WTC11 (cell line): ENCODE data around the gene PEX1.

Experiments used
- ETV6 ChIP-seq: sonication (generic); formaldehyde crosslinking; IDR thresholded peaks from 2 replicates; pipeline ENCODE4 v1.8.1; 2022; ENCODE audit warnings: mild to moderate bottlenecking, missing genetic modification reagents
- KAT7 ChIP-seq: sonication (generic); formaldehyde crosslinking; IDR thresholded peaks from 2 replicates; pipeline ENCODE4 v1.8.1; 2023; ENCODE audit warnings: missing genetic modification reagents, mild to moderate bottlenecking, borderline replicate concordance
- MXD4 ChIP-seq: fragments of 250-450 bp; sonication (Bioruptor Pico); IDR thresholded peaks from 2 replicates; pipeline ENCODE4 v1.8.0; 2021; ENCODE audit warnings: mild to moderate bottlenecking, moderate library complexity, borderline replicate concordance
- RELA ChIP-seq: sonication (generic); formaldehyde crosslinking; IDR thresholded peaks from 2 replicates; pipeline ENCODE4 v1.8.1; 2022; ENCODE audit warnings: missing genetic modification reagents, mild to moderate bottlenecking, borderline replicate concordance
- SP1 ChIP-seq: sonication (generic); formaldehyde crosslinking; conservative IDR thresholded peaks from 2 replicates; pipeline ENCODE4 v1.8.1; 2022; ENCODE audit warnings: missing genetic modification reagents
- ZNF138 ChIP-seq: sonication (generic); formaldehyde crosslinking; conservative IDR thresholded peaks from 2 replicates; pipeline ENCODE4 v1.8.1; 2022; ENCODE audit warnings: mild to moderate bottlenecking, moderate library complexity, missing genetic modification reagents
- ZNF671 ChIP-seq: fragments of 250-450 bp; sonication (Bioruptor Pico); IDR thresholded peaks from 2 replicates; pipeline ENCODE4 v1.8.0; 2021; ENCODE audit warnings: mild to moderate bottlenecking
- TF ChIP-seq, protein P1 (sequence below): fragments of 250-450 bp; sonication (Bioruptor Pico); conservative IDR thresholded peaks from 2 replicates; pipeline ENCODE4 v1.9.0; 2021; ENCODE audit warnings: mild to moderate bottlenecking
- TF ChIP-seq, protein P2 (sequence below): fragments of 200-600 bp; IDR thresholded peaks from 2 replicates; pipeline ENCODE4 v1.8.0; 2022; ENCODE audit warnings: antibody characterized with exemption
- TF ChIP-seq, protein P3 (sequence below): sonication (generic); formaldehyde crosslinking; IDR thresholded peaks from 2 replicates; pipeline ENCODE4 v1.8.0; 2023; ENCODE audit warnings: mild to moderate bottlenecking, missing genetic modification reagents
- TF ChIP-seq, protein P4 (sequence below): sonication (generic); formaldehyde crosslinking; IDR thresholded peaks from 2 replicates; pipeline ENCODE4 v1.8.1; 2022; ENCODE audit warnings: low read depth, missing genetic modification reagents, borderline replicate concordance
- TF ChIP-seq, protein P5 (sequence below): sonication (generic); formaldehyde crosslinking; conservative IDR thresholded peaks from 2 replicates; pipeline ENCODE4 v1.8.1; 2022; ENCODE audit warnings: mild to moderate bottlenecking, missing genetic modification reagents

DNA sequence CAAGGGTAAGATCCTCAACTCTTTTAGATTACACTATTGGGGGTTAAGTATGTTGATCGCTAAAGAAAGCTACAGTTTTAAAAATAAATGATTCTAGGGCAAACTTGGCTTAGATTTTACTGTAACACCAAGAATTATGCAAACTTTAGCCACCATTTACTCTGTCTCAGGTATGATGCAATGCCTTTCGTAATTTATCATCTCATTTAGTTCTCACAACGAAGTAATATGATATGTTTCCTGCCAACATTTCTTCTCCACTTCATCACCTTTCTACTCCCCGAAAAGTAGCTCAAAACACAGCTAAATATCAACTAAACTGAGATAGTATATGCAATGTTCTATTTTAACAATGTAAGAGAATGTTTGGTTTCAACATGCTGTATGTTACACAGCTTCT is 40.8 kb upstream of the PEX1 start:
- TF ChIP-seq, protein P1, sequence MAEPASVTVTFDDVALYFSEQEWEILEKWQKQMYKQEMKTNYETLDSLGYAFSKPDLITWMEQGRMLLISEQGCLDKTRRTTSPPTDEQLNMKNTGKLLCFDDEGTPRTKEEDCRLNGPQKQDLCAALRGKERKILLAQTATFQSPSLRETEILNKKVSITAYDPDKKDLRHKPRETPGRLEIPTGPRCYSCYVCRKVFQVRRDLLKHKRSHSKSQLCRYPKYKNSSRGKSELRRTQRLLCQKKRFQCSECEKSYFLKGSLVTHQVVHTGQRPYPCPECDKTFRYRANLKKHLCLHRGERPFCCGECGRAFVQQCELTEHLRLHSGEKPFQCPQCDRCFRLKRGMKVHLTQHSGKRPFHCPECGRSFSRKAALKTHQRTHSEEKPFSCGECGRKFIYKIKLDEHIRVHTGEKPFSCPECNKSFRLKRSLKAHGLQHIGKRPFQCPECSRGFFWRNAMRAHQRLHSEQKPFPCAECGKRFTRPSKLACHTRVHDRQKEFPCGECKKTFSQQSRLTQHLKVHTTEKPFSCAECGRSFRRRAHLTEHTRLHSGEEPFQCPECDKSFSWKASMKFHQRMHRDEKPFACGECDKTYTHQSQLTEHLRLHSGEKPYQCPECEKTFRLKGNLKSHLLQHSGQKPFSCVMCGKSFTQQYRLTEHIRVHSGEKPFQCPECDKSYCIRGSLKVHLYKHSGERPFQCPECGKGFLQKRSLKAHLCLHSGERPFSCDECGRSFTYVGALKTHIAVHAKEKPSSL (CRISPR knock-in tag), result no peak
- TF ChIP-seq, protein P2, sequence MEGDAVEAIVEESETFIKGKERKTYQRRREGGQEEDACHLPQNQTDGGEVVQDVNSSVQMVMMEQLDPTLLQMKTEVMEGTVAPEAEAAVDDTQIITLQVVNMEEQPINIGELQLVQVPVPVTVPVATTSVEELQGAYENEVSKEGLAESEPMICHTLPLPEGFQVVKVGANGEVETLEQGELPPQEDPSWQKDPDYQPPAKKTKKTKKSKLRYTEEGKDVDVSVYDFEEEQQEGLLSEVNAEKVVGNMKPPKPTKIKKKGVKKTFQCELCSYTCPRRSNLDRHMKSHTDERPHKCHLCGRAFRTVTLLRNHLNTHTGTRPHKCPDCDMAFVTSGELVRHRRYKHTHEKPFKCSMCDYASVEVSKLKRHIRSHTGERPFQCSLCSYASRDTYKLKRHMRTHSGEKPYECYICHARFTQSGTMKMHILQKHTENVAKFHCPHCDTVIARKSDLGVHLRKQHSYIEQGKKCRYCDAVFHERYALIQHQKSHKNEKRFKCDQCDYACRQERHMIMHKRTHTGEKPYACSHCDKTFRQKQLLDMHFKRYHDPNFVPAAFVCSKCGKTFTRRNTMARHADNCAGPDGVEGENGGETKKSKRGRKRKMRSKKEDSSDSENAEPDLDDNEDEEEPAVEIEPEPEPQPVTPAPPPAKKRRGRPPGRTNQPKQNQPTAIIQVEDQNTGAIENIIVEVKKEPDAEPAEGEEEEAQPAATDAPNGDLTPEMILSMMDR, result no peak
- TF ChIP-seq, protein P3, sequence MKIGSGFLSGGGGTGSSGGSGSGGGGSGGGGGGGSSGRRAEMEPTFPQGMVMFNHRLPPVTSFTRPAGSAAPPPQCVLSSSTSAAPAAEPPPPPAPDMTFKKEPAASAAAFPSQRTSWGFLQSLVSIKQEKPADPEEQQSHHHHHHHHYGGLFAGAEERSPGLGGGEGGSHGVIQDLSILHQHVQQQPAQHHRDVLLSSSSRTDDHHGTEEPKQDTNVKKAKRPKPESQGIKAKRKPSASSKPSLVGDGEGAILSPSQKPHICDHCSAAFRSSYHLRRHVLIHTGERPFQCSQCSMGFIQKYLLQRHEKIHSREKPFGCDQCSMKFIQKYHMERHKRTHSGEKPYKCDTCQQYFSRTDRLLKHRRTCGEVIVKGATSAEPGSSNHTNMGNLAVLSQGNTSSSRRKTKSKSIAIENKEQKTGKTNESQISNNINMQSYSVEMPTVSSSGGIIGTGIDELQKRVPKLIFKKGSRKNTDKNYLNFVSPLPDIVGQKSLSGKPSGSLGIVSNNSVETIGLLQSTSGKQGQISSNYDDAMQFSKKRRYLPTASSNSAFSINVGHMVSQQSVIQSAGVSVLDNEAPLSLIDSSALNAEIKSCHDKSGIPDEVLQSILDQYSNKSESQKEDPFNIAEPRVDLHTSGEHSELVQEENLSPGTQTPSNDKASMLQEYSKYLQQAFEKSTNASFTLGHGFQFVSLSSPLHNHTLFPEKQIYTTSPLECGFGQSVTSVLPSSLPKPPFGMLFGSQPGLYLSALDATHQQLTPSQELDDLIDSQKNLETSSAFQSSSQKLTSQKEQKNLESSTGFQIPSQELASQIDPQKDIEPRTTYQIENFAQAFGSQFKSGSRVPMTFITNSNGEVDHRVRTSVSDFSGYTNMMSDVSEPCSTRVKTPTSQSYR (CRISPR knock-in tag), result no peak
- no peak for TF ChIP-seq KAT7 (CRISPR knock-in tag)
- TF ChIP-seq, protein P4, sequence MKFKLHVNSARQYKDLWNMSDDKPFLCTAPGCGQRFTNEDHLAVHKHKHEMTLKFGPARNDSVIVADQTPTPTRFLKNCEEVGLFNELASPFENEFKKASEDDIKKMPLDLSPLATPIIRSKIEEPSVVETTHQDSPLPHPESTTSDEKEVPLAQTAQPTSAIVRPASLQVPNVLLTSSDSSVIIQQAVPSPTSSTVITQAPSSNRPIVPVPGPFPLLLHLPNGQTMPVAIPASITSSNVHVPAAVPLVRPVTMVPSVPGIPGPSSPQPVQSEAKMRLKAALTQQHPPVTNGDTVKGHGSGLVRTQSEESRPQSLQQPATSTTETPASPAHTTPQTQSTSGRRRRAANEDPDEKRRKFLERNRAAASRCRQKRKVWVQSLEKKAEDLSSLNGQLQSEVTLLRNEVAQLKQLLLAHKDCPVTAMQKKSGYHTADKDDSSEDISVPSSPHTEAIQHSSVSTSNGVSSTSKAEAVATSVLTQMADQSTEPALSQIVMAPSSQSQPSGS (CRISPR knock-in tag), result no peak
- no peak for TF ChIP-seq SP1 (CRISPR knock-in tag)
- TF ChIP-seq, protein P5, sequence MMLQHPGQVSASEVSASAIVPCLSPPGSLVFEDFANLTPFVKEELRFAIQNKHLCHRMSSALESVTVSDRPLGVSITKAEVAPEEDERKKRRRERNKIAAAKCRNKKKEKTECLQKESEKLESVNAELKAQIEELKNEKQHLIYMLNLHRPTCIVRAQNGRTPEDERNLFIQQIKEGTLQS, result no peak
- TF ChIP-seq ZNF138 (CRISPR knock-in tag), result no peak
- TF ChIP-seq MXD4, result no peak
- no peak for TF ChIP-seq ETV6 (CRISPR knock-in tag)
- TF ChIP-seq RELA (CRISPR knock-in tag), result no peak
- TF ChIP-seq ZNF671 (CRISPR knock-in tag), result no peak
